Stimulated activated CD8-positive, alpha-beta memory T cell treated with anti-CD3 and anti-CD28 coated beads, Interleukin-15, amount 100 ng/mL, for 48 hours (primary cell): ENCODE data around the gene SERPINA5.
"Not testable (repeated sequence)": the region's sequence is repeated elsewhere in the genome, so short reads cannot be mapped to it uniquely, and the experiment has no call there.

Source experiments
- DNase-seq, 2 donors: peaks; one replicate each; pipeline ENCODE4 v3.0.0-alpha.2; 2020; ENCODE audit warnings: low read depth in 2 of 2

Gene SERPINA5

DNA sequence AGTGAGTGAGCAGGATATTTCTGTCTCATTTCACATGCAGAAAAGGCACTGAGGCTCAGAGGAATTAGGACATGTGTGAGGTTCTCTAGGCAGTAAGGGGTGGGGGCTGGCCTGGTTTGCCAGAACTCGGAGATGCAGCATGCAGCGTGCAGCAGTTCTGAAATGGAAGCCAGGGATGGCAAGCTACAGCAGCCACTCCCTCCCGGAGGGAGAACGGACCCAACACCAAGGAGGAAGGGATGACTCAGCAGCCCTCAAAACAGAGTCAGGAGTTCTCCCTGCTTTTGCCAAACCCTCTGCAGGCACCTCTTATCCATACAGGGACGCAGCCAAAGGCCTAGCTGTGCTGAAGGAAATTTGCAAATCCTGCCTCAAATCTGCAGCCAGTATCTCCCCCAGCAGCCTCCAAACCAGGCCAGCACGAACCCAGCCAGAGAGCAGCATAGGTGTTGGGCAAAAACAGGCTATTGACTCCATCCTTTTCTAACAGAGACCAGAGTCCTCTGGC, 20.7 kb downstream of the SERPINA5 start:
- DNase-seq = no peak

DNA sequence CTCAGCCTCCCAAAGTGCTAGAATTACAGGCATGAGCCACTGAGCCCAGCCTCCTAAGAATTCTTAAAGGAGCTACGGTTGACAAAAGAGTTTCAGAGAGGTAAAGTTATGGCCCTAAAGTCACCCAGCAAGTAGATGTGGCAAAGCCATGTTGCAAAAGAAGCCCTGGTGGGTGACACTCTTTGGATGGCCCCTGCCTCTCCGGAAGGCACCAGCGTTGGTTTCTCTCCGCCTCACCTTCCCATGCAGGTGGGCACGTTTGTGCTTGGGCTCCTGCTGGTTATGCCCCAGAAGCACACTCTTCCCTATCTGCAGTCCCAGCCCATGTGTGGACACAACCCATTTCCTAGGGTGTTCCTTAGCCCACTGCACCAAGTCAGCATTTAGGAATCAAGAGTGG, 21.5 kb downstream of the SERPINA5 start:
- DNase-seq = no peak

- DNase-seq = no peak
Measured at GRCh38 chr14:94605361-94605760, 24.1 kb downstream of the SERPINA5 start.

GRCh38 chr14:94608966-94609365, 27.7 kb downstream of the SERPINA5 start:
- DNase-seq = not testable (repeated sequence)

- DNase-seq = no peak
Measured at GRCh38 chr14:94611179-94611578, 30.0 kb downstream of the SERPINA5 start.

GRCh38 chr14:94612174-94612573, 30.9 kb downstream of the SERPINA5 start, which contains the start of gene SERPINA3:
TSS of gene SERPINA3 (plus strand) at chr14:94612391. CDS start at chr14:94614442, 2,051 bp downstream.
- DNase-seq = no peak

DNA sequence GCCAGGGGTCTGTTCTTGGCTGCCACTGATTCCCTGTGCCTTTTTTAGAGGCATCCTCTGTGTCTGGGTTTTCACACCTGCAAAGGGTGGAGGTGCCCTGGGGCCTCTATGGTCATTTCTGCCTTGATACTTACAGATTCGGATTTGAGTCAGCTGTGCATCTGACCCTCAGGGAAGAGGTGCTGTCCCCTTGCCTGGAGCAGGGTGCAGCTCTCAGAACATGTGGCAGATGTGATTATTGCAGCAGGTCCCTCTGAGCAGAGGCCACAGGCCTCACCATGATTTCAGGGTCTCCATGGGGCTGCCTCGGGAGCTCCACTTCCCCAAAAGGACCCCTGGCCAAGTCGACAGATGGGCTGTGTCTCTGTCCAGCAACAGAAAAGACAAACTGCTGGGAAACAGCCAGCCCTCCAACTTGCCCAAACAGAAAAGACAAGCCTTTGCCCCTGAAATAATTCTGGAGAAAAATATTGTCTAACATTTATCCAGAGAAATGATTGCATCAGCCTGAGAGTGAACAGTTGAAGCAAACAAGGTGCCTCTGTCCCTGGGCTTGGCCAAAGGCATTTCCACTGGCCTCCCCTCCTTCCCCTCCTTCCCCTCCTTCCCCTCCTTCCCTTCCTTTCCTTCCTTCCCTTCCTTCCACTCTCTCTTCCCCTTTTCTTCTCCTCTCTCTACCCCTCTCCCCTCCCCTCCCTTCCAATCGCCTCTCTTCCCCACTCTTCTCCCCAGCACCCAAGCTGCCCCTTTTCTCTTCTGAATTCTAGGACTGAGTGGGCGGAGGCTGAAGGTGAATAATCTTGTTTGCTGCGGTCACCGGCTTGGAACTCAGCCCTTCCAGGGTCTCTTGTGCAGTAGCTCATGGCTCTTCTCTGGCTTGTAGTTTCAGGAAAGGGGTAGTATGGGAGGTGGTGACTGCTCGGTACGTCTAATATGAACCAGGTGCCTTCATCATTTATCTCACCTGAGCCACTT, 31.6 kb downstream of the SERPINA5 start:
- no peak for DNase-seq

DNA sequence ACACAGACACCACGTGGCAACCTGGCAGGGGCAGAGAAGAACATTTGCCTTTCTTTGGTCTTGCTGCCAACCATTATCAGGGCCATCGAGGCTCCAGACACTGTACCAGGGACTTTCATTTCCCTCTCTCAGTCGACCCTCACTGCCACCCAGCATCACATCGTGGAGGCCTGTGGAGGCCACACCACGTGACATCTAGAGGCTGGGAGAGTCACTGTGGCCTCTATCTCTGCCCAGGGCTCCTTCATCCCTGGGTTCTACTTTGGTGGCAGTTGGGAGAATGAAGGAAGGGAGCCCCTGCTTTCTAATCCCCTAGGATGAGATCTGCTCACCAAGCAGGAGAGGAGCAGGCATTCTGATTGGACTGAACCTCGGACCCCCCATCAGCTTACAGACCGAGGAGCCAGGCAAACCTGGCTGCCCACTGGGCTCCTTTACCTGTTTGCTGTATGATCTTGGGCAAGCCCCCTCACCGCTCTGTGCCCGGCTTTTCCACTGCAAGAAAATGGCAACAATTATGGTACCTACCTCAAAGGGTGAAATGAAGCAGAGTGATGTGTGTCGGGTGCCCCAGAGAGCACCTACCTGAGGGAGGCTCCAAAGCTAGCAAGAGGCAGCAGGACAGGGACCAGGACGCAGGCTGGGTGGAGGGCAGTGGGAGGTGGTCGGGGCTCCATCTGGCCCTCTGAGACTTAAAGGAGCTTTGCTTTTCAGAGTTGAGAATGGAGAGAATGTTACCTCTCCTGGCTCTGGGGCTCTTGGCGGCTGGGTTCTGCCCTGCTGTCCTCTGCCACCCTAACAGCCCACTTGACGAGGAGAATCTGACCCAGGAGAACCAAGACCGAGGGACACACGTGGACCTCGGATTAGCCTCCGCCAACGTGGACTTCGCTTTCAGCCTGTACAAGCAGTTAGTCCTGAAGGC, 32.8 kb downstream of the SERPINA5 start:
- no peak for DNase-seq

GRCh38 chr14:94614802-94615201, 33.6 kb downstream of the SERPINA5 start:
- DNase-seq = no peak

GRCh38 chr14:94615254-94615653, 34.0 kb downstream of the SERPINA5 start:
- no peak for DNase-seq

GRCh38 chr14:94615823-94616570, 34.8 kb downstream of the SERPINA5 start:
- DNase-seq = no peak

GRCh38 chr14:94617366-94617941, 36.2 kb downstream of the SERPINA5 start:
- DNase-seq = no peak

GRCh38 chr14:94617988-94618822, 37.0 kb downstream of the SERPINA5 start:
- no peak for DNase-seq

- no peak for DNase-seq
Measured at GRCh38 chr14:94619297-94619696, 38.1 kb downstream of the SERPINA5 start.

GRCh38 chr14:94620597-94620996, 39.4 kb downstream of the SERPINA5 start:
- DNase-seq = no peak

GRCh38 chr14:94621358-94622134, 40.3 kb downstream of the SERPINA5 start:
- no peak for DNase-seq

DNA sequence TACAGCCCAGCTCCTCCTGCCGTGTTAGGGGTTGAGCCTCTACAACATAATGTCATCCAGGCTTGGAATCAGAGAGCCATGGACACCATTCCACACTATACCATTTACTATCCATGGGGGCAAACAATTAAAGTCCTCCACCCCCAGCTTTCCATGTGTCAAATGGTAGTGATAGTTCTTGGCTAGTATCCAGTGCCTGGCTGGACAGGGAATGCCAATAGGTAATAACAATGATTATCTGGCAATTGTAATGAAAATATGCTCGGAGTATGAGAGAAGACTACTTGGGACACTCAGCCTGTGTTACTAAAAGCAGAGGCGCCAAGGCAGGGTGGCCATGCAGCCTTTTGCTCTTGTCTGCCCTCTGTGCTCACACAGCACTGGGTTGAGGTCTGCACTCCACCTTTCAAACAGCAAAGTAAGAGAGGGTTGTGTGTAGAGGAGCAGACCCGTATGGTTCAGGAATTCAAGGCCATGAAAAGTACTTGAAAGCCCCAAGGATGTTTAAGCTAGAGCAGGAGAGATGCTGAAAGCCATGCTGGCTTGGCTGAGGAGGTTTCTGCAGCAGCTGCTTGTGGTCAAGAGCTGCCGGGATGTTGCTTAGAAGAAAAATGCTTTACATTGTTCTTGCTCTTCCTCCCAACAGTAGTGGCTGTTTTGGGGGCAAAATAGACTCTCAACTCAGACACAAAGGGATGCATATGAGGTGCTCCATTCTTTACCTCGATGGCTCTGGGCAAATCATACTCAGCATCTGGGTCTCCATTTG, 41.6 kb downstream of the SERPINA5 start:
- no peak for DNase-seq

DNA sequence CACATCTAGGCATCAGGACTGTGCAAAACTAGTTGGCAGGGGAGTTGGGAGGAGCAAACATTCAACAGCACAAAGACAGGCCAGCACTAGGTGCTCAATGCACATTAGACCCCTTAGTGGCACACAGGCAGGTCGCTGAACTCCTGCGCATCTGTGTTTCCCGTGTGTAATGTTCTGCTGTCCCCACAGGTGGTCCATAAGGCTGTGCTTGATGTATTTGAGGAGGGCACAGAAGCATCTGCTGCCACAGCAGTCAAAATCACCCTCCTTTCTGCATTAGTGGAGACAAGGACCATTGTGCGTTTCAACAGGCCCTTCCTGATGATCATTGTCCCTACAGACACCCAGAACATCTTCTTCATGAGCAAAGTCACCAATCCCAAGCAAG, 42.2 kb downstream of the SERPINA5 start:
- DNase-seq = no peak
